Measurements from ENCODE around the gene TDRD5. TPM values are rescaled to one million over a fixed set of nuclear protein-coding genes. Genes with fewer than 3 reads are reported as not detected.

TDRD5 gene
- total and polyA plus RNA-seq, 5 experiments from 2014 or later: not detected

GRCh38 chr1:179583771-179584320 lies 7.8 kb upstream of the TDRD5 start:
- Mint-ChIP-seq H3K4me3 (no peak overlapping the region), H3K27ac (no peak overlapping the region), H3K9me3 (peaks cover 0 to 9% (median 2%) of the 10 kb centered on the region in 9 donors), H3K4me1 (no peaks in the 10 kb centered on the region), H3K27me3 (peaks cover 39 to 80% (median 55%) of the 10 kb centered on the region in 5 donors), H3K36me3 (peaks cover 0 to 10% (median 0%) of the 10 kb centered on the region in 3 donors)
- POLR2A ChIA-PET: no interaction called here
- ATAC-seq (no peak), DNase-seq (no peak)

- H3K36me3 Mint-ChIP-seq: peaks cover 0 to 5% (median 0%) of the 10 kb centered on the region in 3 donors
- POLR2A ChIA-PET: no interaction called here
- DNase-seq (no peak), ATAC-seq (no peak)
- peaks cover 38 to 93% (median 62%) of the 10 kb centered on the region in 5 donors for H3K27me3 Mint-ChIP-seq
- H3K4me1 Mint-ChIP-seq: no peaks in the 10 kb centered on the region
- H3K27ac Mint-ChIP-seq: no peak overlapping the region
- no peak overlapping the region for H3K4me3 Mint-ChIP-seq
- peaks cover 0 to 9% (median 2%) of the 10 kb centered on the region in 9 donors for H3K9me3 Mint-ChIP-seq
Measured at GRCh38 chr1:179586107-179586823, 5.4 kb upstream of the TDRD5 start.

- no peak for DNase-seq
- Mint-ChIP-seq H3K4me1 (no peaks in the 10 kb centered on the region), H3K9me3 (peaks cover 0 to 9% (median 2%) of the 10 kb centered on the region in 9 donors), H3K36me3 (peaks cover 0 to 5% (median 0%) of the 10 kb centered on the region in 3 donors), H3K27me3 (peaks cover 37 to 88% (median 62%) of the 10 kb centered on the region in 5 donors), H3K27ac (no peak overlapping the region), H3K4me3 (no peak overlapping the region)
- POLR2A ChIA-PET: no interaction called here
- ATAC-seq: no peak
Measured at GRCh38 chr1:179587336-179587735, 4.3 kb upstream of the TDRD5 start.

GRCh38 chr1:179588425-179589024 lies 3.1 kb upstream of the TDRD5 start:
- POLR2A ChIA-PET: no interaction called here
- ATAC-seq: no peak
- Mint-ChIP-seq H3K9me3 (peaks cover 0 to 10% (median 2%) of the 10 kb centered on the region in 9 donors), H3K4me3 (no peak overlapping the region), H3K36me3 (peaks cover 0 to 5% (median 0%) of the 10 kb centered on the region in 3 donors), H3K27ac (peak overlapping the region in 1 of 10 donors; percentile 74), H3K4me1 (no peaks in the 10 kb centered on the region), H3K27me3 (peaks cover 29 to 82% (median 62%) of the 10 kb centered on the region in 5 donors)
- DNase-seq: no peak

GRCh38 chr1:179589509-179589908 lies 2.1 kb upstream of the TDRD5 start:
- DNase-seq (no peak), ATAC-seq (no peak)
- POLR2A ChIA-PET: no interaction called here
- no peak overlapping the region for H3K4me3 Mint-ChIP-seq
- peaks cover 24 to 72% (median 55%) of the 10 kb centered on the region in 5 donors for H3K27me3 Mint-ChIP-seq
- peaks cover 0 to 5% (median 0%) of the 10 kb centered on the region in 3 donors for H3K36me3 Mint-ChIP-seq
- no peak overlapping the region for H3K27ac Mint-ChIP-seq
- H3K9me3 Mint-ChIP-seq: peaks cover 0 to 10% (median 0%) of the 10 kb centered on the region in 9 donors
- no peaks in the 10 kb centered on the region for H3K4me1 Mint-ChIP-seq

GRCh38 chr1:179590671-179591070 lies 961 bp upstream of the TDRD5 start:
- peaks cover 19 to 61% (median 45%) of the 10 kb centered on the region in 5 donors for H3K27me3 Mint-ChIP-seq
- ATAC-seq (no peak), DNase-seq (no peak)
- peaks cover 0 to 5% (median 0%) of the 10 kb centered on the region in 3 donors for H3K36me3 Mint-ChIP-seq
- H3K9me3 Mint-ChIP-seq: peaks cover 0 to 10% (median 0%) of the 10 kb centered on the region in 9 donors
- H3K4me3 Mint-ChIP-seq: no peak overlapping the region
- no peaks in the 10 kb centered on the region for H3K4me1 Mint-ChIP-seq
- POLR2A ChIA-PET: no interaction called here
- H3K27ac Mint-ChIP-seq: no peak overlapping the region

GRCh38 chr1:179591253-179591591 lies 410 bp upstream of the TDRD5 start:
- Mint-ChIP-seq H3K27me3 (peaks cover 17 to 61% (median 42%) of the 10 kb centered on the region in 5 donors), H3K4me1 (no peaks in the 10 kb centered on the region), H3K27ac (no peak overlapping the region), H3K4me3 (no peak overlapping the region), H3K9me3 (peaks cover 0 to 10% (median 0%) of the 10 kb centered on the region in 9 donors), H3K36me3 (peaks cover 0 to 5% (median 0%) of the 10 kb centered on the region in 3 donors)
- ATAC-seq (no peak), DNase-seq (no peak)
- POLR2A ChIA-PET: no interaction called here

- no peak for ATAC-seq
- POLR2A ChIA-PET: no interaction called here
- Mint-ChIP-seq H3K4me3 (no peak overlapping the region), H3K27ac (no peak overlapping the region), H3K4me1 (no peaks in the 10 kb centered on the region), H3K36me3 (no peaks in the 10 kb centered on the region), H3K9me3 (peaks cover 0 to 12% (median 5%) of the 10 kb centered on the region in 9 donors), H3K27me3 (peaks cover 11 to 52% (median 21%) of the 10 kb centered on the region in 5 donors)
- DNase-seq: no peak
Measured at GRCh38 chr1:179598631-179599030, 7.0 kb downstream of the TDRD5 start.

- no peak overlapping the region for H3K27ac Mint-ChIP-seq
- H3K9me3 Mint-ChIP-seq: peaks cover 0 to 17% (median 7%) of the 10 kb centered on the region in 9 donors
- H3K27me3 Mint-ChIP-seq: peaks cover 11 to 63% (median 19%) of the 10 kb centered on the region in 5 donors
- H3K4me3 Mint-ChIP-seq: no peak overlapping the region
- H3K36me3 Mint-ChIP-seq: no peaks in the 10 kb centered on the region
- POLR2A ChIA-PET: no interaction called here
- DNase-seq (no peak), ATAC-seq (no peak)
- H3K4me1 Mint-ChIP-seq: no peaks in the 10 kb centered on the region
Measured at GRCh38 chr1:179599623-179600249, 8.1 kb downstream of the TDRD5 start.

GRCh38 chr1:179601093-179601492 lies 9.5 kb downstream of the TDRD5 start:
- ATAC-seq (no peak), DNase-seq (no peak)
- Mint-ChIP-seq H3K4me1 (no peaks in the 10 kb centered on the region), H3K9me3 (peaks cover 0 to 17% (median 7%) of the 10 kb centered on the region in 9 donors), H3K4me3 (no peak overlapping the region), H3K36me3 (no peaks in the 10 kb centered on the region), H3K27ac (no peak overlapping the region), H3K27me3 (peaks cover 11 to 62% (median 24%) of the 10 kb centered on the region in 5 donors)
- POLR2A ChIA-PET: no interaction called here

GRCh38 chr1:179612361-179612760 lies 20.7 kb downstream of the TDRD5 start:
- Mint-ChIP-seq H3K4me3 (no peak overlapping the region), H3K27me3 (peaks cover 10 to 41% (median 19%) of the 10 kb centered on the region in 5 donors), H3K36me3 (no peaks in the 10 kb centered on the region), H3K9me3 (no peaks in the 10 kb centered on the region), H3K27ac (no peak overlapping the region), H3K4me1 (no peaks in the 10 kb centered on the region)
- DNase-seq: no peak
- POLR2A ChIA-PET: interaction anchor here (0.7 kb wide), 1 partner anchor 1084 kb away, joined by 3 read pairs; no protein-coding TSS in a partner anchor
- ATAC-seq: no peak

- Mint-ChIP-seq H3K4me3 (no peak overlapping the region), H3K4me1 (no peaks in the 10 kb centered on the region), H3K36me3 (no peaks in the 10 kb centered on the region), H3K27me3 (peaks cover 0 to 5% (median 0%) of the 10 kb centered on the region in 5 donors), H3K27ac (no peak overlapping the region), H3K9me3 (no peaks in the 10 kb centered on the region)
- DNase-seq (no peak), ATAC-seq (no peak)
- POLR2A ChIA-PET: no interaction called here
Measured at GRCh38 chr1:179630719-179631118, 39.1 kb downstream of the TDRD5 start.

GRCh38 chr1:179632868-179633267 lies 41.2 kb downstream of the TDRD5 start:
- ATAC-seq (no peak), DNase-seq (no peak)
- Mint-ChIP-seq H3K36me3 (no peaks in the 10 kb centered on the region), H3K4me3 (no peak overlapping the region), H3K4me1 (no peaks in the 10 kb centered on the region), H3K9me3 (no peaks in the 10 kb centered on the region), H3K27ac (no peak overlapping the region), H3K27me3 (peaks cover 0 to 8% (median 2%) of the 10 kb centered on the region in 5 donors)
- POLR2A ChIA-PET: no interaction called here

Data from naive thymus-derived CD8-positive, alpha-beta T cell (primary cell).